Ishikawa (cell line): ENCODE results near the gene SELENOP.

Experiments
- CEBPB ChIP-seq: IDR thresholded peaks from 2 replicates; pipeline ENCODE4 v1.6.1; 2012
- CREB1 ChIP-seq: IDR thresholded peaks from 2 replicates; pipeline ENCODE4 v1.6.1; 2012; ENCODE audit warnings: low read depth
- EGR1 ChIP-seq: IDR thresholded peaks from 2 replicates; pipeline ENCODE4 v1.6.1; 2012
- EP300 ChIP-seq: IDR thresholded peaks from 2 replicates; pipeline ENCODE4 v1.6.1; 2012; ENCODE audit warnings: borderline replicate concordance
- FOXM1 ChIP-seq: IDR thresholded peaks from 2 replicates; pipeline ENCODE4 v1.6.1; 2012; ENCODE audit warnings: low read depth, borderline replicate concordance
- MAX ChIP-seq: IDR thresholded peaks from 2 replicates; pipeline ENCODE4 v1.6.1; 2012
- NFIC ChIP-seq: IDR thresholded peaks from 2 replicates; pipeline ENCODE4 v1.6.1; 2012
- RAD21 ChIP-seq: IDR thresholded peaks from 2 replicates; pipeline ENCODE4 v1.6.1; 2012; ENCODE audit warnings: low read depth
- TAF1 ChIP-seq: IDR thresholded peaks from 2 replicates; pipeline ENCODE4 v1.6.1; 2012; ENCODE audit warnings: low read depth, mild to moderate bottlenecking
- TCF12 ChIP-seq: IDR thresholded peaks from 2 replicates; pipeline ENCODE4 v1.6.1; 2012; ENCODE audit warnings: low read depth
- TEAD4 ChIP-seq: IDR thresholded peaks from 2 replicates; pipeline ENCODE4 v1.6.1; 2012
- USF1 ChIP-seq: IDR thresholded peaks from 2 replicates; pipeline ENCODE4 v1.6.1; 2012
- YY1 ChIP-seq: IDR thresholded peaks from 2 replicates; pipeline ENCODE4 v1.6.1; 2012; ENCODE audit warnings: low read depth
- TF ChIP-seq, protein P1 (sequence below): IDR thresholded peaks from 2 replicates; pipeline ENCODE4 v1.6.1; 2012; ENCODE audit warnings: low read depth, mild to moderate bottlenecking

GRCh38 chr5:42822548-42822947 is 10.9 kb upstream of the SELENOP start:
- no peak for TF ChIP-seq TAF1
- TF ChIP-seq, protein P1, sequence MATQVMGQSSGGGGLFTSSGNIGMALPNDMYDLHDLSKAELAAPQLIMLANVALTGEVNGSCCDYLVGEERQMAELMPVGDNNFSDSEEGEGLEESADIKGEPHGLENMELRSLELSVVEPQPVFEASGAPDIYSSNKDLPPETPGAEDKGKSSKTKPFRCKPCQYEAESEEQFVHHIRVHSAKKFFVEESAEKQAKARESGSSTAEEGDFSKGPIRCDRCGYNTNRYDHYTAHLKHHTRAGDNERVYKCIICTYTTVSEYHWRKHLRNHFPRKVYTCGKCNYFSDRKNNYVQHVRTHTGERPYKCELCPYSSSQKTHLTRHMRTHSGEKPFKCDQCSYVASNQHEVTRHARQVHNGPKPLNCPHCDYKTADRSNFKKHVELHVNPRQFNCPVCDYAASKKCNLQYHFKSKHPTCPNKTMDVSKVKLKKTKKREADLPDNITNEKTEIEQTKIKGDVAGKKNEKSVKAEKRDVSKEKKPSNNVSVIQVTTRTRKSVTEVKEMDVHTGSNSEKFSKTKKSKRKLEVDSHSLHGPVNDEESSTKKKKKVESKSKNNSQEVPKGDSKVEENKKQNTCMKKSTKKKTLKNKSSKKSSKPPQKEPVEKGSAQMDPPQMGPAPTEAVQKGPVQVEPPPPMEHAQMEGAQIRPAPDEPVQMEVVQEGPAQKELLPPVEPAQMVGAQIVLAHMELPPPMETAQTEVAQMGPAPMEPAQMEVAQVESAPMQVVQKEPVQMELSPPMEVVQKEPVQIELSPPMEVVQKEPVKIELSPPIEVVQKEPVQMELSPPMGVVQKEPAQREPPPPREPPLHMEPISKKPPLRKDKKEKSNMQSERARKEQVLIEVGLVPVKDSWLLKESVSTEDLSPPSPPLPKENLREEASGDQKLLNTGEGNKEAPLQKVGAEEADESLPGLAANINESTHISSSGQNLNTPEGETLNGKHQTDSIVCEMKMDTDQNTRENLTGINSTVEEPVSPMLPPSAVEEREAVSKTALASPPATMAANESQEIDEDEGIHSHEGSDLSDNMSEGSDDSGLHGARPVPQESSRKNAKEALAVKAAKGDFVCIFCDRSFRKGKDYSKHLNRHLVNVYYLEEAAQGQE = no peak
- no peak for TF ChIP-seq CREB1
- no peak for TF ChIP-seq RAD21
- no peak for TF ChIP-seq FOXM1
- TF ChIP-seq NFIC = no peak
- TF ChIP-seq MAX = no peak
- TF ChIP-seq EGR1 = no peak
- no peak for TF ChIP-seq TEAD4
- TF ChIP-seq EP300 = no peak
- no peak for TF ChIP-seq TCF12
- TF ChIP-seq USF1 = no peak
- no peak for TF ChIP-seq CEBPB
- TF ChIP-seq YY1 = no peak
